Stimulated activated CD4-positive, alpha-beta T cell treated with anti-CD3 and anti-CD28 coated beads, TNF-alpha, amount 100 ng/mL, for 48 hours (primary cell): ENCODE results near the gene DNAJB9.

Source experiments
- DNase-seq, 3 donors: peaks; one replicate each; pipeline ENCODE4 v3.0.0-alpha.2; 2020; ENCODE audit warnings: low read depth in 3 of 3

DNAJB9 gene

GRCh38 chr7:108605559-108606201 is 36.0 kb downstream of the DNAJB9 start:
- DNase-seq = no peak

- DNase-seq = no peak
Observed at GRCh38 chr7:108609643-108610042, 40.0 kb downstream of the DNAJB9 start.

- no peak for DNase-seq
Observed at GRCh38 chr7:108611268-108611667, 41.6 kb downstream of the DNAJB9 start.

GRCh38 chr7:108613147-108613948 is 43.7 kb downstream of the DNAJB9 start:
- DNase-seq = no peak

- no peak for DNase-seq
Observed at GRCh38 chr7:108613949-108614381, 44.3 kb downstream of the DNAJB9 start.

GRCh38 chr7:108614896-108615295 is 45.2 kb downstream of the DNAJB9 start:
- DNase-seq = no peak

- no peak for DNase-seq
Observed at GRCh38 chr7:108618056-108618455, 48.4 kb downstream of the DNAJB9 start.

GRCh38 chr7:108623220-108623619 is 53.5 kb downstream of the DNAJB9 start:
- no peak for DNase-seq
